Astrocyte of the spinal cord (primary cell): ENCODE measurements around the gene TSTD1.
"Not testable (repeated sequence)": the region's sequence is repeated elsewhere in the genome, so short reads cannot be mapped to it uniquely, and the experiment has no call there.

Experiments used
- DNase-seq: peaks from one replicate; pipeline ENCODE4 v3.0.0; 2011; ENCODE audit warnings: low read depth, low spot score
- H3K4me3 ChIP-seq: 2 replicates; pipeline ENCODE4 v1.5.1; 2011; ENCODE audit warnings: low read depth, mild to moderate bottlenecking, low read length, moderate library complexity
- CTCF ChIP-seq: IDR thresholded peaks from 2 replicates; pipeline ENCODE4 v1.5.1; 2012; ENCODE audit warnings: low read depth, mild to moderate bottlenecking, low read length, inconsistent platforms
- in situ Hi-C: cut with HindIII; loops from 2 replicates; pipeline ENCODE4 v1.10.0; 2017; ENCODE audit warnings: low sequenced_read_pairs

The TSTD1 gene

GRCh38 chr1:160993544-160994193 is 45.1 kb downstream of the TSTD1 start:
- peak; percentile 52 for DNase-seq
- in situ Hi-C loops, result no loop called here
- H3K4me3 ChIP-seq, result no peak overlapping the region
- TF ChIP-seq CTCF, result peak; percentile 25

- DNase-seq, in situ Hi-C loops, H3K4me3 ChIP-seq: not testable (repeated sequence)
Observed at GRCh38 chr1:160992036-160992435, 46.7 kb downstream of the TSTD1 start.
